Kidney (tissue), 14 donors: ENCODE results near the gene GSG1L. TPM values are rescaled to one million over a fixed set of nuclear protein-coding genes. Genes with fewer than 3 reads are reported as not detected.

ENCODE experiments used
- DNase-seq, 5 donors: peaks; one replicate each; pipeline ENCODE4 v3.0.0-alpha.2; 2013 to 2020
- FAIRE-seq: peaks from 2 replicates; lab custom pipeline; 2012; peaks lifted over from hg19 to GRCh38; lab: Jason Lieb, UNC
- H3K27ac ChIP-seq, 2 donors: one replicate each; pipeline ENCODE4 v1.7.0; 2013; ENCODE audit warnings: low read depth in 2 of 2, low read length in 2 of 2, inconsistent platforms in 1 of 2
- H3K27me3 ChIP-seq: one replicate; pipeline ENCODE4 v1.7.1; 2013; ENCODE audit warnings: low read length, inconsistent platforms; ENCODE audit not compliant: control insufficient read depth, insufficient read depth
- H3K36me3 ChIP-seq, 3 donors: one replicate each; pipeline versions ENCODE4 v1.7.0 to v1.7.1; 2013; ENCODE audit warnings: low read length in 3 of 3, control low read depth in 1 of 3, inconsistent platforms in 1 of 3; ENCODE audit not compliant: insufficient read depth in 3 of 3, control insufficient read depth in 2 of 3
- H3K4me1 ChIP-seq, 3 donors: one replicate each; pipeline versions ENCODE4 v1.7.0 to v1.7.1; 2013; ENCODE audit warnings: low read length in 3 of 3, inconsistent platforms in 1 of 3, low read depth in 1 of 3; ENCODE audit not compliant: control insufficient read depth in 2 of 3, insufficient read depth in 2 of 3
- H3K4me3 ChIP-seq, 3 donors: one replicate each; pipeline versions ENCODE4 v1.7.0 to v1.8.1; 2013; ENCODE audit warnings: low read length in 3 of 3, control low read depth in 1 of 3, inconsistent platforms in 1 of 3
- H3K9ac ChIP-seq, 3 donors: one replicate each; pipeline versions ENCODE4 v1.7.0 to v1.7.1; 2013; ENCODE audit warnings: low read length in 3 of 3, control low read depth in 1 of 3, inconsistent platforms in 1 of 3
- H3K9me3 ChIP-seq, 3 donors: one replicate each; pipeline versions ENCODE4 v1.7.0 to v1.7.1; 2013; ENCODE audit warnings: low read length in 3 of 3, control low read depth in 1 of 3, inconsistent platforms in 1 of 3; ENCODE audit not compliant: control insufficient read depth in 2 of 3, insufficient read depth in 1 of 3
- intact Hi-C: fragments of 100-400 bp; cut with DNase I; formaldehyde crosslinking; loops from one replicate; pipeline ENCODE4 v1.11.1; 2022
- polyA plus RNA-seq: library from polyadenylated mRNA; stranded (reverse); fragments of 350-450 nt; fragmentation: Illumina TruSeq; extraction: RNeasy Lipid Tissue Mini Kit (QIAGEN cat#74804); gene quantifications from one replicate; pipeline ENCODE4 v1.2.3, GENCODE V29; 2014; ENCODE audit warnings: low read depth, low replicate concordance; ENCODE audit not compliant: insufficient read depth
- total RNA-seq: library from RNA; stranded (reverse); fragmentation: NEBNext Ultra II Directional; extraction: Animal tissue kit (Norgen Biotek cat#: 25700); gene quantifications from one replicate; pipeline ENCODE4 v1.2.1, GENCODE V29; 2021
- TF ChIP-seq, protein P1 (sequence below): IDR thresholded peaks from 3 replicates; pipeline ENCODE4 v1.5.1; 2012; ENCODE audit warnings: mild to moderate bottlenecking, moderate library complexity, borderline replicate concordance; ENCODE audit not compliant: insufficient read depth; ENCODE audit errors: extremely low read depth
- donor health status: control.
- donor health status: control.
- donor health status: control.
- donor health status: control.
- donor health status: control.
- donor health status: DM: yes; HTN: yes; CAD: no.
- donor health status: Normal renal cell carcinoma (clear cell type).

Gene GSG1L
- total and polyA plus RNA-seq, 2 donors from 2014 or later, result not detected

DNA sequence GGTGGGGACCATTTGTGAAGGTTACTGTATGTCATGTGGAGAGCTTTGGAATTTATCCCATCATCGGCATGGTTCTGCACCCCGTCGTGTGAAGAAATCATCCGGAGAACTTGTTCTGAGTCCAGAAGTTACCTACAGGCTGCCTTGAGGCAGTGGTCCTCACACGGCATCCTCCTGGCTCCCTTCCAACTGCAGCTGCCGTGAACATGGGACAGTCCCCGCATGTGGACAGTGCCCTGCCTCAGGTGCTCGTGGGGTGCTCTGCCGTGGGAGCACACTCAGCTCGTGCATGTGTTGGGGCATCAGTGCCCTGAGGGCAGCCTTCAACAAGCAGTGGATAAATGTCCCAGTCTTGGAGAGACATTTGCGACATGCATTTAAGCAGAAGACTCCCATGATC is 324.9 kb downstream of the GSG1L start:
- FAIRE-seq (no peak), DNase-seq (no peak)

More for the DNA sequence above, 324.9 kb downstream of the GSG1L start:
- H3K9me3 ChIP-seq, result no peaks in the 10 kb centered on the region
- peaks cover 0 to 5% (median 3%) of the 10 kb centered on the region in 3 donors for H3K36me3 ChIP-seq
- no peaks in the 10 kb centered on the region for H3K27me3 ChIP-seq
- H3K9ac ChIP-seq, result no peak overlapping the region
- TF ChIP-seq, protein P1, sequence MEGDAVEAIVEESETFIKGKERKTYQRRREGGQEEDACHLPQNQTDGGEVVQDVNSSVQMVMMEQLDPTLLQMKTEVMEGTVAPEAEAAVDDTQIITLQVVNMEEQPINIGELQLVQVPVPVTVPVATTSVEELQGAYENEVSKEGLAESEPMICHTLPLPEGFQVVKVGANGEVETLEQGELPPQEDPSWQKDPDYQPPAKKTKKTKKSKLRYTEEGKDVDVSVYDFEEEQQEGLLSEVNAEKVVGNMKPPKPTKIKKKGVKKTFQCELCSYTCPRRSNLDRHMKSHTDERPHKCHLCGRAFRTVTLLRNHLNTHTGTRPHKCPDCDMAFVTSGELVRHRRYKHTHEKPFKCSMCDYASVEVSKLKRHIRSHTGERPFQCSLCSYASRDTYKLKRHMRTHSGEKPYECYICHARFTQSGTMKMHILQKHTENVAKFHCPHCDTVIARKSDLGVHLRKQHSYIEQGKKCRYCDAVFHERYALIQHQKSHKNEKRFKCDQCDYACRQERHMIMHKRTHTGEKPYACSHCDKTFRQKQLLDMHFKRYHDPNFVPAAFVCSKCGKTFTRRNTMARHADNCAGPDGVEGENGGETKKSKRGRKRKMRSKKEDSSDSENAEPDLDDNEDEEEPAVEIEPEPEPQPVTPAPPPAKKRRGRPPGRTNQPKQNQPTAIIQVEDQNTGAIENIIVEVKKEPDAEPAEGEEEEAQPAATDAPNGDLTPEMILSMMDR, result no peak
- no peak overlapping the region for H3K27ac ChIP-seq
- no peaks in the 10 kb centered on the region for H3K4me1 ChIP-seq
- intact Hi-C loops, result no loop called here
- H3K4me3 ChIP-seq, result no peak overlapping the region

Other genes with a start within 250 kb of the GSG1L start
- 98.8 TPM for gene XPO6, start 148.3 kb upstream of the GSG1L start, total RNA-seq
- 57.2 TPM for gene XPO6, start 148.3 kb upstream of the GSG1L start, polyA plus RNA-seq
- 2.5 TPM for gene SBK1, start 228.8 kb upstream of the GSG1L start, total RNA-seq
- 1.4 TPM for gene SBK1, start 228.8 kb upstream of the GSG1L start, polyA plus RNA-seq